ENCODE measurements around the gene GMPPA. TPM values are rescaled to one million over a fixed set of nuclear protein-coding genes. Genes with fewer than 3 reads are reported as not detected.

The GMPPA gene
- 10 to 100 TPM; 16.3 to 38.2 (median 18.2) TPM for total RNA-seq

DNA sequence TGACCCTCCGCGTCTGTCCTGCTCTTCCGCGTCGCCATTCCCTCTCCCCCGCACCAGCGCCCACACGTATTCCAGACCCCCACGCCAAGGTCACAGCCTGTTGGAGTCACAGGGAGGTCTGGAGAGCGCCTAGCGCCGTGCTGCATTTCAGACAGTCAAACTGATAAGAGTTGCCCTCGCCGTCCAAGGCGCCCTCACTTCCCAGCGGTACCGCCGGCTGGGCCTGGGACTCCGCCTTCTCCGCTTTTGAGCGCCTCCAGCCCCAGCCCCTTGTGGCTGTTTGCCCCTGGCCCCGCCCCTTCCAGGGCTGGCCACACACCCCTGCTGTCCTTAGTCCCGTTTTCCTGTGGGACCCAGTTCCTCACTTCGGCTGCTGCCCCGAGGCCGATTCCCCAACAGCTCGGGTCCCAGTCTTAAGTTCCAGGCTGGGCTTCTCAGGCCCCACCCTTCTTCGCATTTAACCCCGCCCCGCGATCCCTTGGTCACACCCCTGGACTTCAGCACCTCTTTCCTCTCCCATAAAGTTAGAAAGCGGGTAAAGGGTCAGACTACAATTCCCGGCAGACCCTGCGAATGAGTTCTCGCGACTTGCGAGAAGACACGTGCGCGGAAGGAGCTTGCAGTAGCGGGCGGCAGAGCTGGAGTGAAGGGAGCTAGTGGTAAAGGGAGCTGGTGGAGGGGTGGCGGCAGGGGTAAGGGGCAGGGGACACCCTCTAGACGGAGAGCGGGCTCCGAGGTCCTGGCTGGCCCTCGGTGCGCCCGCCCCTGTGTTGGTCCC lies at the start of gene GMPPA:
GMPPA (plus strand) TSS at position 612 of the 778 bp plus-strand sequence. CDS start 1,085 bp downstream, outside the sequence.
- TF ChIP-seq, protein P1, sequence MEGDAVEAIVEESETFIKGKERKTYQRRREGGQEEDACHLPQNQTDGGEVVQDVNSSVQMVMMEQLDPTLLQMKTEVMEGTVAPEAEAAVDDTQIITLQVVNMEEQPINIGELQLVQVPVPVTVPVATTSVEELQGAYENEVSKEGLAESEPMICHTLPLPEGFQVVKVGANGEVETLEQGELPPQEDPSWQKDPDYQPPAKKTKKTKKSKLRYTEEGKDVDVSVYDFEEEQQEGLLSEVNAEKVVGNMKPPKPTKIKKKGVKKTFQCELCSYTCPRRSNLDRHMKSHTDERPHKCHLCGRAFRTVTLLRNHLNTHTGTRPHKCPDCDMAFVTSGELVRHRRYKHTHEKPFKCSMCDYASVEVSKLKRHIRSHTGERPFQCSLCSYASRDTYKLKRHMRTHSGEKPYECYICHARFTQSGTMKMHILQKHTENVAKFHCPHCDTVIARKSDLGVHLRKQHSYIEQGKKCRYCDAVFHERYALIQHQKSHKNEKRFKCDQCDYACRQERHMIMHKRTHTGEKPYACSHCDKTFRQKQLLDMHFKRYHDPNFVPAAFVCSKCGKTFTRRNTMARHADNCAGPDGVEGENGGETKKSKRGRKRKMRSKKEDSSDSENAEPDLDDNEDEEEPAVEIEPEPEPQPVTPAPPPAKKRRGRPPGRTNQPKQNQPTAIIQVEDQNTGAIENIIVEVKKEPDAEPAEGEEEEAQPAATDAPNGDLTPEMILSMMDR (IDR thresholded peaks at IDR 0.05; ENCODE audit: low read depth): no peak

DNA sequence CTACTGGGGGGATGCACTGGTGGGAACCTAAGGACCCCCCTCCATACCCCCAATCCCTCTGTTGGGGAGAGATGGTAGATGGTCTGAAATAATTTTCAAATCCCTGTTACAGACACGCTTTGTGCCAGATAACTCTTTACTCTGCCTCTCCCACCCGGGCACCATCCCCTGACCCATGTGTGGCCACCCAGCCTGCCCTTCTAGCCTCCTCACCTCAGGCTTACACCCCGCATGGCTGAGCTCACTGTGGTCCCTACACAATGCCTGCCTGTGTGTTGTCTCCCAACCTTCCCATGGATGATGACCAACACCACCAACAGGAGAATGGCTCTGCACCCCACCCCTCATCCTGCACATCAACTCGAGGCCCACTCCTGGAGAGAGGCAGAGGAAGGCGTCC lies 49.1 kb upstream of the GMPPA start:
- TF ChIP-seq, protein P1 (IDR thresholded peaks at IDR 0.05; ENCODE audit: low read depth): no peak

DNA sequence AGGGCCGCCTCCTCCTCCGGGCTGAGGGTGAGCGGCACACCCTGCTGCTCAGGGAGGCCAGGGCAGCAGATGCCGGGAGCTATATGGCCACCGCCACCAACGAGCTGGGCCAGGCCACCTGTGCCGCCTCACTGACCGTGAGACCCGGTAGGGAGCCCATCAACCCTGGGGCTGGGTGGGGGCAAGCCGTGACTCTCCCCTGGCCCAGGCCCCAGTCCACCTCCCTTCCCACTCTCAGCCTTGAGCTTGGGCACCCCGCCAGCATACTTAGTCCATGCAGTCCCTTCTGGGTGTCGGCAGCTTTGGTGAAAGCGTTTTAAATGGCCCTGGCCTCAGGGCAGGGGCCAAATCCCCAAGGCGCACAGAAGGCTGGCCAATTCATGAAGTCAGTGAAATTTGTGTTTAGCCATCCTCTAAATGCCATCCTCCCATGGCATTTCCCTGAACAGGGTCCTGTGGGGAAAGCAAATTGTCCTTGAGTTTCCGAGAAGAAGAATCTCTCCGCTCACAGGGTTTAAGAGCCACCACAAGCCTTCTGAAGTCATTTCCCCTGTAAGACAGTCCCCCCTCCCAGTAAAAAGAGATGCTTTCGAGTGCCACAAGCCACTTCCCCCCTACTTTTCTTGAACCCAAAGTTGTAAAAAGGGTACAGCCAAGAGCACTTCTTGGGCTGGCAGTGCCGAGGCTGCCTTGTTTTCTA lies 46.9 kb upstream of the GMPPA start:
- TF ChIP-seq, protein P1 (IDR thresholded peaks at IDR 0.05; ENCODE audit: low read depth): no peak

DNA sequence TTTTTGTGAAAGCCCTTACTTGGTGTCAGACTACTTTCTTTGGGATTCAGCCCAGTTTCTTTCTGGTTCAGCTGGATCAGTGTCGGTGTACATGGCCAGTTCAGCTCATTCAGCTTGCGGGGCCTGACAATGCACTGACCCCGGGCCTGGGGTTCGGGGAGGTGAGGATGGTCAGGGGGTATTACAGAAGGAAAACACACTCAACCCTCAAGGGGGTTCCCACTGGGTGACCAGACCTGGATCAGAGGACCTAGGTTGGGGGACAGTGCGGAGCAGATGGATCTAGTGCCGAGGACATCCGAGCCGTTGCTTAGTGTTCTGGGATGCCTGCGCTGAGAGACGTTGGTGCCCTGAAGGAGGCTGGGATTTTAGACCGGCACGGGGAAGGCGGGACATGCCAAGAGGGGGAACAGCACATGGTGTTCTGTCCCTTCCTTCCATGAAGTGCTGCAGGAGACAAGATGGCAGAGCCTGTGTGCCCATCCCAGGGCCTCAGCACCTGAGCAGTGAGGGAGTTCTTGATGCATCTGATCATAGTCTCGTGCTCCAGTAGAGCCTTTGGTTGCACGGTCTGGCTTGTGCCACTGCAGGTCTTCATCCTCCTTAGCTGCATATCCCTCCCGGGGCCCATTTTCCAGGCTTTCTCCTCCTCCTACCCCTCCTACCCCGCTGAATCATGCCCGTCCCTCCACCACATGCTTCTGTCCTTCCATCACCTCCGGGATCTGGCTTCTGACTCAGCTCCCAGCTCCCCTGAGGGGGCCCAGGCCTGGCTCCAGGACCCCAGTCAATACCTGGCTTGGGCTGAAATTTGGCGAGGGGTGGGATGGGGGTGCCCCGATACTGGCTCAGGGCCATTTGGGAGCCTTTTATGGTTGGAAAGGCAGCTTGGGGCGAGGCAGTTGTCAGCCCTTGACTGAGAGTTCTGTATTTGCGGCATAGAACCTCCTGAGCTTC lies 46.1 kb upstream of the GMPPA start:
- TF ChIP-seq, protein P1 (IDR thresholded peaks at IDR 0.05; ENCODE audit: low read depth): no peak

DNA sequence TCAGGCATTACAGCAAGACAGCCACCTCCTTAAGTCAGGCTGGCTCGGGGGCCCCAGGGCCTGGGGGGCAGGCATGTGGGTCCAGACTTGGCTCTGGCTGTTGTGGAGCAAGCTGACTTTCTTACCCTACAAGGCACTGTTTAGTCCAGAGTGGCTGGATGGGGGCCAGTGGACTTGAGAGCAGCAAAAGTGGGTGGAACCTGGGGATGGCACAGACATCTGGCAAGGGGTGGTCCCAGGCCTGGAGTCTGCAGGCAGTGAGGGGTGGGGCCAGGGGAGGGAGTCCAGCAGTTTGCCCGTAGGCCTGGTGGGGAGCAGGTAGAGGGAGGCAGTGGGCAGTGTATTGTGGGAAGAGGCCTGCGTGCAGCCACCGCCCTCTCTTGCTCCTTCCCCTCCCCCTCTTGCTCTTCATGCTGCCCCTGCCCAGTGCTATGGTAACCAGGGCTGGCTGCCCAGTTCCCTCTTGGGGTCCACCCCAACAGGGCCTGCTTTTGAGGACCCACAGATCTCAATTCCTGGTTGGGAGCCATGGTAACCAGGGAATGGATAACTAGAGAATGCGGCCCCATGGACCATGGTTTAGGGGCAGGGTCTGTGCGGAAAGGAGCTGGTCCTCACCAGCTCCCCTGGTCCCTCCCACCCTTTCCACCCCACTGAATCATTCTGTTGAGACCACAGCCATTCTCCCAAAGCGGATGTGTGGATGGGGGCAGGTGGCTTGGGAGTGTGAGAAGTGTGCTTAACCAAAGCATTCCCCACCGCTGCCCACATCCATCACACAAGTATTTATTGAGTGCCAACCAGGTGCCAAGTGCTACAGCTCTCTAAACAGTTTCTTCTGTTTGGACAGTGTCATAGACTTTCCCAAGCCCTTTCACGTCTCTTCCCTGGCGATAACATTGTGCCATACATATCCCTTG lies 44.8 kb upstream of the GMPPA start:
- TF ChIP-seq, protein P1 (IDR thresholded peaks at IDR 0.05; ENCODE audit: low read depth): no peak

DNA sequence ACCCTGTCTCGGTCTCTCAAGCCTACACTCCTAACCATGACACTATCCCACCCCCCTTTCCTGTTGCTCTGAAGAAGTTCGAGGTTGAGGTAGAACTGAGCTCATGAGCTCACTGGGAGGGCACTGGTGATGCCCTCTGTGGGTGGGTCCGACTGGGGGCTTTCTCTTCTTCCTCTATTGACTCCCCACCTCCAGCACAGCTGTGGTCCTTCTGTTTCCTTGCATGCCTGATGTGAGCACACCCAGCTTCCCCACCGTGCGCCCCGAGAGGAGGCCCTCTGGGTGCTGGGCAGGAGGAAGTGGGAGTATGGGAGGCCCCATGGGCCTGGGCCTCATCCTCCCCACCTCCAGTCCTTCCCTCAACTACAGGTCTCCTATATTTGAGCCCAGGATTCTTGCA lies 43.1 kb upstream of the GMPPA start:
- TF ChIP-seq, protein P1 (IDR thresholded peaks at IDR 0.05; ENCODE audit: low read depth): no peak

Measured in subcutaneous adipose tissue (tissue), 4 donors.